Suppressor macrophage treated with lipopolysaccharide for 1 hour (primary cell): Measurements from ENCODE around the gene TRABD.
A peak's percentile ranks its signal among the peaks of the same experiment; 100 is the strongest.

Source experiments
- DNase-seq, 3 donors: peaks; one replicate each; pipeline ENCODE4 v3.0.0-alpha.2; 2020 to 2022

Gene TRABD

GRCh38 chr22:50245214-50246072 is 59.7 kb downstream of the TRABD start:
- no peak for DNase-seq

GRCh38 chr22:50246242-50247175 is 60.8 kb downstream of the TRABD start:
- no peak for DNase-seq

GRCh38 chr22:50247748-50248147 is 62.0 kb downstream of the TRABD start:
- peak in 1 of 3 donors; percentile 23 for DNase-seq

GRCh38 chr22:50248196-50249081 is 62.7 kb downstream of the TRABD start:
- no peak for DNase-seq
